ENCODE results near the gene STH. TPM values are rescaled to one million over a fixed set of nuclear protein-coding genes. Genes with fewer than 3 reads are reported as not detected.

Gene STH
- total and polyA plus RNA-seq, 2 of the 4 experiments (the other 2 are of a cell fraction), result not detected

- H4K5ac ChIP-seq (ENCODE audit: low read depth, low read length), result no peak overlapping the region
- ChIA-PET CTCF (no interaction called here), POLR2A (ENCODE audit: unreplicated experiment) (no interaction called here)
- DNase-seq (no peak), ATAC-seq (ENCODE audit: low read depth) (no peak)
- H3K23ac ChIP-seq (ENCODE audit: low read depth, low read length), result no peak overlapping the region
- H3K4me2 ChIP-seq (ENCODE audit: low read depth, low read length), result no peak overlapping the region
- no peak overlapping the region for H3K14ac ChIP-seq (replicated peaks; ENCODE audit: low read depth, low read length)
- H2BK15ac ChIP-seq (ENCODE audit: low read depth, low read length), result no peak overlapping the region
- TF ChIP-seq BHLHE40 (IDR thresholded peaks at IDR 0.05; ENCODE audit: low read depth, low read length) (no peak), ELK1 (IDR thresholded peaks at IDR 0.05; ENCODE audit: borderline replicate concordance, low read depth, low read length) (no peak), POLR2A (IDR thresholded peaks at IDR 0.05; ENCODE audit: low read depth, low read length) (no peak), SMC3 (IDR thresholded peaks at IDR 0.05; ENCODE audit: low read depth, low read length) (no peak), MAZ (IDR thresholded peaks at IDR 0.05; ENCODE audit: borderline replicate concordance, low read depth, low read length) (no peak)
- no peak overlapping the region for H2BK20ac ChIP-seq (ENCODE audit: low read depth, low read length)
- no peak overlapping the region for H3K9ac ChIP-seq (ENCODE audit: low read depth, low read length)
- 16% methylated on average over 4 of the region's 14 CpGs; no CpG with 5 or more reads in 1 of the 2 experiments for WGBS, 2 experiments (ENCODE audit: extremely low coverage in 2 of 2, insufficient read length in 1 of 2)
- H3K27me3 ChIP-seq (ENCODE audit: control insufficient read depth, insufficient read depth, low read length), result peaks cover 45% of the 10 kb centered on the region
- H3K79me1 ChIP-seq (ENCODE audit: low read depth in 1 of 2, low read length in 2 of 2), result no peaks in the 10 kb centered on the region
- no peak overlapping the region for H2AK5ac ChIP-seq (ENCODE audit: low read depth, low read length)
- H2BK5ac ChIP-seq (ENCODE audit: low read depth, low read length, poor library complexity, severe bottlenecking), result no peak overlapping the region
- intact Hi-C loops (cut with micrococcal nuclease), result no loop called here
- H3K9me1 ChIP-seq (ENCODE audit: insufficient read depth, low read length), result no peaks in the 10 kb centered on the region
- H4K20me1 ChIP-seq (ENCODE audit: insufficient read depth, low read length), result no peaks in the 10 kb centered on the region
- no peak overlapping the region for H2AK9ac ChIP-seq (replicated peaks; ENCODE audit: low read depth, low read length, poor library complexity)
- no peak overlapping the region for H2BK120ac ChIP-seq (ENCODE audit: low read depth, low read length)
- dilution Hi-C loops (cut with HindIII; ENCODE audit: low sequenced_read_pairs, unreplicated experiment), result no loop called here
- H3K36me3 ChIP-seq (ENCODE audit: control insufficient read depth, insufficient read depth, low read length), result no peaks in the 10 kb centered on the region
- H3K18ac ChIP-seq (ENCODE audit: low read depth, low read length), result no peak overlapping the region
- H3K56ac ChIP-seq (ENCODE audit: extremely low read depth, insufficient read depth, low read length), result no peak overlapping the region
- H3K4me1 ChIP-seq (ENCODE audit: control insufficient read depth, insufficient read depth, low read length), result no peaks in the 10 kb centered on the region
- H3K4ac ChIP-seq (ENCODE audit: low read depth, low read length), result no peak overlapping the region
- no peak overlapping the region for H3K27ac ChIP-seq (ENCODE audit: insufficient read depth, low read length)
- in situ Hi-C loops (cut with MboI; ENCODE audit: low sequenced_read_pairs), result no loop called here
- H4K91ac ChIP-seq (ENCODE audit: insufficient read depth, low read depth, low read length), result no peak overlapping the region
- 0 out of 2 replicates have a peak, but pooled peaks cover 2% of the 10 kb centered on the region for H3K9me3 ChIP-seq (ENCODE audit: control insufficient read depth, insufficient read depth, low read length)
- BruUV-seq (replicated peaks), result no TSS peak
- no peak overlapping the region for H2AFZ ChIP-seq (replicated peaks; ENCODE audit: low read length, poor library complexity)
- H3K4me3 ChIP-seq (ENCODE audit: insufficient read depth, low read depth, low read length), result no peak overlapping the region
- H4K8ac ChIP-seq (ENCODE audit: low read depth in 2 of 2, low read length in 2 of 2), result no peak overlapping the region
Measured at GRCh38 chr17:45971698-45972141, 27.3 kb upstream of the STH start.

Data from IMR-90 (cell line).